HCT116 (cell line): ENCODE measurements around the gene EPHA3. TPM values are rescaled to one million over a fixed set of nuclear protein-coding genes. Genes with fewer than 3 reads are reported as not detected.

ENCODE experiments used
- ATAC-seq: fragments of 200-7000 bp; cut with Tn5 transposase; 2 replicates; pipeline ENCODE4 v1.9.1; 2020; ENCODE audit warnings: mild to moderate bottlenecking, moderate library complexity
- BruUV-seq: library from RNA; stranded (reverse); fragments of 400-500 nt; replicated peaks from 2 replicates; lab custom pipeline; 2021; lab: Mats Ljungman, UMichigan
- CTCF ChIA-PET: fragments of 300-600 bp; sonication (Branson Sonifier 250); formaldehyde crosslinking; loops from one replicate; lab custom pipeline; 2021; ENCODE audit warnings: antibody characterized with exemption; lab: Charles Lee
- POLR2A ChIA-PET: fragments of 300-600, 350-600 bp; sonication (Branson Sonifier 250); formaldehyde crosslinking; loops from one replicate; lab custom pipeline; 2021; ENCODE audit warnings: antibody characterized with exemption; lab: Charles Lee
- RAD21 ChIA-PET, 2 experiments: fragments of 300-600 bp; sonication (Branson Sonifier 250); formaldehyde crosslinking; loops; one replicate each; lab custom pipeline; 2023; ENCODE audit warnings: low total read pairs in 2 of 2; ENCODE audit not compliant: uncharacterized antibody in 2 of 2, unreplicated experiment in 2 of 2, low non-redundant PET in 1 of 2; lab: Charles Lee
- DNase-seq: peaks from one replicate; pipeline ENCODE4 v3.0.0-alpha.2; 2010; ENCODE audit warnings: low read depth, low spot score
- H2AFZ ChIP-seq: fragments of 200-600 bp; shearing (Covaris generic), sonication (generic); 2 replicates; pipeline ENCODE4 v1.6.1; 2017; ENCODE audit warnings: low read depth, mixed run types, mixed read lengths, antibody characterized with exemption, low read length; ENCODE audit not compliant: poor library complexity, severe bottlenecking
- H3K27ac ChIP-seq: 2 replicates; pipeline ENCODE4 v1.5.1; 2012; ENCODE audit warnings: low read depth, low read length
- H3K27me3 ChIP-seq: fragments of 200-600 bp; sonication (generic); 2 replicates; pipeline ENCODE4 v1.6.1; 2016; ENCODE audit warnings: mixed run types, low read length, mixed read lengths; ENCODE audit not compliant: insufficient read depth
- H3K36me3 ChIP-seq, 2 experiments: fragments of 200-500 bp in 1 of 2; fragments of 200-600 bp in 1 of 2; sonication (Bioruptor generic) in 1 of 2; sonication (generic) in 1 of 2; 2 replicates each; pipeline versions ENCODE4 v1.5.1 to v1.6.1; 2014 to 2016; ENCODE audit warnings: low read length in 2 of 2, inconsistent platforms in 1 of 2, mixed read lengths in 1 of 2, mixed run types in 1 of 2; ENCODE audit not compliant: insufficient read depth in 2 of 2, control insufficient read depth in 1 of 2
- H3K4me1 ChIP-seq, 2 experiments: fragments of 200-600 bp in 1 of 2; sonication (generic) in 1 of 2; 2 replicates each; pipeline versions ENCODE4 v1.5.1 to v1.6.1; 2012 to 2017; ENCODE audit warnings: low read length in 2 of 2, inconsistent platforms in 1 of 2, mild to moderate bottlenecking in 1 of 2, mixed read lengths in 1 of 2, mixed run types in 1 of 2, moderate library complexity in 1 of 2; ENCODE audit not compliant: insufficient read depth in 2 of 2, control insufficient read depth in 1 of 2
- H3K4me2 ChIP-seq: fragments of 200-600 bp; sonication (generic); 2 replicates; pipeline ENCODE4 v1.6.1; 2017; ENCODE audit warnings: mixed run types, low read length, mixed read lengths
- H3K4me3 ChIP-seq, 2 experiments: fragments of 200-600 bp in 1 of 2; sonication (generic) in 1 of 2; replicated peaks in 1 of 2; 2 replicates each; pipeline ENCODE4 v1.5.1; 2011 to 2016; ENCODE audit warnings: low read length in 2 of 2, control low read depth in 1 of 2, low read depth in 1 of 2, mild to moderate bottlenecking in 1 of 2, mixed read lengths in 1 of 2, mixed run types in 1 of 2
- H3K79me2 ChIP-seq: fragments of 200-600 bp; sonication (generic); 2 replicates; pipeline ENCODE4 v1.6.1; 2017; ENCODE audit warnings: mild to moderate bottlenecking, mixed run types, low read length, moderate library complexity, mixed read lengths; ENCODE audit not compliant: insufficient read depth
- H3K9ac ChIP-seq: fragments of 200-600 bp; sonication (generic); 2 replicates; pipeline ENCODE4 v1.6.1; 2016; ENCODE audit warnings: low read length, mixed read lengths
- H3K9me2 ChIP-seq: fragments of 200-600 bp; sonication (generic), shearing (Covaris generic); 2 replicates; pipeline ENCODE4 v1.6.1; 2017; ENCODE audit warnings: mixed run types, mild to moderate bottlenecking, moderate library complexity; ENCODE audit not compliant: insufficient read depth
- H3K9me3 ChIP-seq, 2 experiments: fragments of 200-500 bp in 1 of 2; fragments of 200-600 bp in 1 of 2; sonication (Bioruptor generic) in 1 of 2; sonication (generic) in 1 of 2; 2 replicates each; pipeline ENCODE4 v1.6.1; 2014 to 2017; ENCODE audit warnings: low read length in 2 of 2, mixed read lengths in 2 of 2, inconsistent platforms in 1 of 2, low read depth in 1 of 2, mild to moderate bottlenecking in 1 of 2, mixed run types in 1 of 2, moderate library complexity in 1 of 2; ENCODE audit not compliant: control insufficient read depth in 1 of 2, insufficient read depth in 1 of 2
- H4K20me1 ChIP-seq: fragments of 200-600 bp; sonication (generic), shearing (Covaris generic); 2 replicates; pipeline ENCODE4 v1.6.1; 2017; ENCODE audit warnings: mixed run types, mild to moderate bottlenecking, moderate library complexity; ENCODE audit not compliant: insufficient read depth
- CEBPB ChIP-seq: IDR thresholded peaks from 2 replicates; pipeline ENCODE4 v1.6.1; 2012; ENCODE audit warnings: low read depth
- CTCF ChIP-seq, 3 experiments: fragments of 200-600 bp in 1 of 3; sonication (generic) in 1 of 3; IDR thresholded peaks in 2 of 3; conservative IDR thresholded peaks in 1 of 3; 2 replicates each; pipeline ENCODE4 v1.5.1; 2012 to 2017; ENCODE audit warnings: low read depth in 2 of 3, low read length in 2 of 3, antibody characterized with exemption in 1 of 3, borderline replicate concordance in 1 of 3, control low read depth in 1 of 3, mild to moderate bottlenecking in 1 of 3, mixed read lengths in 1 of 3, mixed run types in 1 of 3, moderate library complexity in 1 of 3; ENCODE audit not compliant: insufficient read depth in 1 of 3
- EGR1 ChIP-seq: IDR thresholded peaks from 2 replicates; pipeline ENCODE4 v1.6.1; 2012; ENCODE audit warnings: low read depth
- ELF1 ChIP-seq: IDR thresholded peaks from 2 replicates; pipeline ENCODE4 v1.6.1; 2012; ENCODE audit warnings: low read depth, borderline replicate concordance
- EZH2 ChIP-seq: fragments of 200-600 bp; sonication (generic); IDR thresholded peaks from 2 replicates; pipeline ENCODE4 v1.6.1; 2017; ENCODE audit warnings: antibody characterized with exemption, mixed run types
- EZH2phosphoT487 ChIP-seq: fragments of 200-600 bp; IDR thresholded peaks from 2 replicates; pipeline ENCODE4 v1.6.1; 2018; ENCODE audit warnings: antibody characterized with exemption, borderline replicate concordance
- JUND ChIP-seq: IDR thresholded peaks from 2 replicates; pipeline ENCODE4 v1.6.1; 2012
- POLR2A ChIP-seq: IDR thresholded peaks from 2 replicates; pipeline ENCODE4 v1.7.0; 2011; ENCODE audit warnings: borderline replicate concordance; ENCODE audit not compliant: insufficient read depth, insufficient read length; ENCODE audit errors: extremely low read depth
- POLR2AphosphoS5 ChIP-seq: IDR thresholded peaks from 2 replicates; pipeline ENCODE4 v1.6.1; 2011; ENCODE audit warnings: mild to moderate bottlenecking, low read depth, low read length, moderate library complexity
- RAD21 ChIP-seq: IDR thresholded peaks from 2 replicates; pipeline ENCODE4 v1.6.1; 2012; ENCODE audit warnings: low read depth, mild to moderate bottlenecking
- REST ChIP-seq: IDR thresholded peaks from 2 replicates; pipeline ENCODE4 v1.6.1; 2012; ENCODE audit warnings: low read depth
- SIN3A ChIP-seq: IDR thresholded peaks from 2 replicates; pipeline ENCODE4 v1.6.1; 2012; ENCODE audit warnings: low read depth
- SP1 ChIP-seq: IDR thresholded peaks from 2 replicates; pipeline ENCODE4 v1.6.1; 2012; ENCODE audit warnings: low read depth
- SRF ChIP-seq: IDR thresholded peaks from 2 replicates; pipeline ENCODE4 v1.6.1; 2012; ENCODE audit warnings: low read depth
- TCF7L2 ChIP-seq: IDR thresholded peaks from 2 replicates; pipeline ENCODE4 v1.7.0; 2011; ENCODE audit warnings: borderline replicate concordance, inconsistent platforms; ENCODE audit not compliant: insufficient read depth, insufficient read length; ENCODE audit errors: extremely low read depth
- YY1 ChIP-seq: IDR thresholded peaks from 2 replicates; pipeline ENCODE4 v1.6.1; 2011; ENCODE audit warnings: low read length, low read depth, moderate library complexity, mild to moderate bottlenecking; ENCODE audit not compliant: insufficient replicate concordance; ENCODE audit errors: extremely low read depth
- ZBTB33 ChIP-seq: IDR thresholded peaks from 2 replicates; pipeline ENCODE4 v1.6.1; 2011; ENCODE audit warnings: mild to moderate bottlenecking, low read length, moderate library complexity; ENCODE audit not compliant: insufficient replicate concordance; ENCODE audit errors: extremely low read depth
- ZNF274 ChIP-seq: fragments of 200-500 bp; sonication (Bioruptor generic); IDR thresholded peaks from 2 replicates; pipeline ENCODE4 v1.6.1; 2014; ENCODE audit warnings: mild to moderate bottlenecking, low read depth, low read length, inconsistent platforms
- intact Hi-C: fragments of 100-400 bp; cut with micrococcal nuclease; formaldehyde crosslinking; loops from 2 replicates; pipeline ENCODE4 v1.10.0; 2022
- total RNA-seq: library from RNA; stranded (reverse); gene quantifications from one replicate; pipeline ENCODE4 v1.2.1, GENCODE V29; 2021; ENCODE audit not compliant: unreplicated experiment
- TF ChIP-seq, protein P1 (sequence below): IDR thresholded peaks from 2 replicates; pipeline ENCODE4 v1.6.1; 2012
- TF ChIP-seq, protein P2 (sequence below): IDR thresholded peaks from 2 replicates; pipeline ENCODE4 v1.6.1; 2012

Gene EPHA3
- total RNA-seq, 1 experiment from 2014 or later, result not detected

- Histone ChIP-seq H3K27ac (no peak overlapping the region), H3K4me2 (no peak overlapping the region), H3K36me3 (no peaks in the 10 kb centered on the region), H2AFZ (no peak overlapping the region), H4K20me1 (no peaks in the 10 kb centered on the region), H3K79me2 (no peaks in the 10 kb centered on the region), H3K4me1 (no peaks in the 10 kb centered on the region), H3K9me3 (peaks cover under 1 to 10% of the 10 kb centered on the region in 2 experiments; a peak in 3 of 4 replicates), H3K27me3 (no peaks in the 10 kb centered on the region), H3K9ac (no peak overlapping the region), H3K9me2 (no peaks in the 10 kb centered on the region), H3K4me3 (no peak overlapping the region)
- BruUV-seq, result no TSS peak
- DNase-seq (no peak), ATAC-seq (no peak)
- TF ChIP-seq POLR2A, result no peak
- TF ChIP-seq CTCF (IDR thresholded peaks at IDR 0.05 in 2 of 3, conservative IDR thresholded peaks at IDR 0.05 in 1 of 3; ENCODE audit: borderline replicate concordance in 1 of 3, insufficient read depth in 1 of 3, low read depth in 2 of 3, low read length in 2 of 3), result no peak
- no peak for TF ChIP-seq EZH2
- TF ChIP-seq YY1, result no peak
- TF ChIP-seq EGR1, result no peak
- no peak for TF ChIP-seq CEBPB
- no peak for TF ChIP-seq POLR2AphosphoS5
- TF ChIP-seq SRF, result no peak
- TF ChIP-seq ZNF274, result no peak
- no peak for TF ChIP-seq SP1
- no peak for TF ChIP-seq SIN3A
- no peak for TF ChIP-seq JUND
- no peak for TF ChIP-seq ZBTB33
- TF ChIP-seq EZH2phosphoT487, result no peak
- TF ChIP-seq TCF7L2, result no peak
- no peak for TF ChIP-seq RAD21
- TF ChIP-seq, protein P1, sequence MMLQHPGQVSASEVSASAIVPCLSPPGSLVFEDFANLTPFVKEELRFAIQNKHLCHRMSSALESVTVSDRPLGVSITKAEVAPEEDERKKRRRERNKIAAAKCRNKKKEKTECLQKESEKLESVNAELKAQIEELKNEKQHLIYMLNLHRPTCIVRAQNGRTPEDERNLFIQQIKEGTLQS, result no peak
- TF ChIP-seq REST, result no peak
- TF ChIP-seq ELF1, result no peak
- TF ChIP-seq, protein P2, sequence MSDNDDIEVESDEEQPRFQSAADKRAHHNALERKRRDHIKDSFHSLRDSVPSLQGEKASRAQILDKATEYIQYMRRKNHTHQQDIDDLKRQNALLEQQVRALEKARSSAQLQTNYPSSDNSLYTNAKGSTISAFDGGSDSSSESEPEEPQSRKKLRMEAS, result no peak
- RAD21 ChIA-PET, result no interaction called here
- intact Hi-C loops, result loop anchor here (5.0 kb wide), 1 partner anchor 896 kb away; no protein-coding TSS in a partner anchor
- CTCF ChIA-PET, result no interaction called here
- POLR2A ChIA-PET, result no interaction called here
Measured at GRCh38 chr3:89098173-89098572, 9.2 kb upstream of the EPHA3 start.
